Lung (tissue), 12 donors: ENCODE measurements around the gene POLR2E. TPM values are rescaled to one million over a fixed set of nuclear protein-coding genes. Genes with fewer than 3 reads are reported as not detected.

Experiments
- ATAC-seq: fragments of 200-7000 bp; cut with Tn5 transposase; one replicate; pipeline ENCODE4 v1.9.1; 2020; ENCODE audit warnings: moderate number of reproducible peaks; ENCODE audit not compliant: insufficient read depth, low FRiP score
- DNase-seq, 3 donors: peaks; one replicate each; pipeline ENCODE4 v3.0.0-alpha.2; 2013 to 2017
- H3K27ac ChIP-seq, 2 donors: one replicate each; pipeline ENCODE4 v1.5.1; 2013; ENCODE audit warnings: mild to moderate bottlenecking in 2 of 2, moderate library complexity in 2 of 2, control low read depth in 1 of 2, inconsistent platforms in 1 of 2, low read depth in 1 of 2, low read length in 1 of 2
- H3K27me3 ChIP-seq, 3 donors: one replicate each; pipeline ENCODE4 v1.5.1; 2013; ENCODE audit warnings: low read length in 2 of 3; ENCODE audit not compliant: control insufficient read depth in 3 of 3, insufficient read depth in 3 of 3
- H3K36me3 ChIP-seq, 4 donors: one replicate each; pipeline ENCODE4 v1.5.1; 2013; ENCODE audit warnings: low read length in 4 of 4, mild to moderate bottlenecking in 1 of 4, moderate library complexity in 1 of 4; ENCODE audit not compliant: control insufficient read depth in 4 of 4, insufficient read depth in 4 of 4
- H3K4me1 ChIP-seq, 5 donors: one replicate each; pipeline ENCODE4 v1.5.1; 2013; ENCODE audit warnings: low read length in 5 of 5, mild to moderate bottlenecking in 2 of 5, moderate library complexity in 1 of 5; ENCODE audit not compliant: control insufficient read depth in 5 of 5, insufficient read depth in 5 of 5
- H3K4me3 ChIP-seq: one replicate; pipeline ENCODE4 v1.5.1; 2013; ENCODE audit warnings: mild to moderate bottlenecking, control low read depth, moderate library complexity
- H3K9ac ChIP-seq, 2 donors: one replicate each; pipeline ENCODE4 v1.5.1; 2013; ENCODE audit warnings: low read length in 2 of 2, control low read depth in 1 of 2; ENCODE audit not compliant: insufficient read depth in 1 of 2
- H3K9me3 ChIP-seq, 4 donors: one replicate each; pipeline ENCODE4 v1.5.1; 2013; ENCODE audit warnings: low read length in 3 of 4, mild to moderate bottlenecking in 1 of 4, moderate library complexity in 1 of 4; ENCODE audit not compliant: control insufficient read depth in 4 of 4, insufficient read depth in 3 of 4
- CTCF ChIP-seq: IDR thresholded peaks from 2 replicates; pipeline ENCODE4 v1.5.1; 2012; ENCODE audit warnings: mild to moderate bottlenecking; ENCODE audit errors: control extremely low read depth, extremely low read depth
- WGBS, 2 donors: extraction: QIAGEN DNeasy Blood & Tissue Kit; methylation state at CpG; one replicate each; pipeline ENCODE4 v1.1.7; 2013; 5-methylcytosine and 5-hydroxymethylcytosine counted together
- polyA plus RNA-seq, 2 donors: library from polyadenylated mRNA; stranded (reverse); fragments of 200-250 nt; gene quantifications; one replicate each; pipeline ENCODE4 v1.2.1, GENCODE V29; 2013
- total RNA-seq, 2 donors: library from RNA; depleted of rRNA in 1 of 2; stranded (reverse); fragments of >200 nt in 1 of 2; gene quantifications; one replicate each; pipeline ENCODE4 v1.2.1, GENCODE V29; 2014 to 2021
- donor health status: control.
- donor health status: control.
- donor health status: Bipolar disorder and iron deficiency.
- donor health status: healthy.
- donor health status: DM: yes; HTN: yes; CAD: no.

POLR2E gene
- total and polyA plus RNA-seq, 4 donors, result 78.4 to 196 (median 154) TPM

- peak; percentile 5 for ATAC-seq
- WGBS, 2 donors, result 44 to 63% methylated on average over 17 of the region's 17 CpGs
- peaks cover 6 to 36% (median 19%) of the 10 kb centered on the region in 5 donors for H3K4me1 ChIP-seq
Measured at GRCh38 chr19:1102407-1103131, 7.4 kb upstream of the POLR2E start.

GRCh38 chr19:1101337-1101698, 6.1 kb upstream of the POLR2E start:
- TF ChIP-seq CTCF, result no peak
- Histone ChIP-seq H3K9me3 (peaks cover 0 to 3% (median 0%) of the 10 kb centered on the region in 4 donors), H3K27ac (peak overlapping the region; percentile 92), H3K36me3 (peaks cover 0 to 11% (median 2%) of the 10 kb centered on the region in 4 donors), H3K27me3 (no peaks in the 10 kb centered on the region), H3K4me3 (no peak overlapping the region), H3K9ac (peak overlapping the region in 1 of 2 donors; percentile 26), H3K4me1 (peaks cover 6 to 33% (median 19%) of the 10 kb centered on the region in 5 donors)
- WGBS, 2 donors, result 3 to 4% methylated on average over 9 of the region's 9 CpGs
- peak; percentile 62 to 85 (median 77) for DNase-seq
- ATAC-seq, result no peak

More at GRCh38 chr19:1102407-1103131, 7.4 kb upstream of the POLR2E start:
- H3K4me3 ChIP-seq, result no peak overlapping the region
- H3K9me3 ChIP-seq, result peaks cover 0 to 3% (median 0%) of the 10 kb centered on the region in 4 donors
- TF ChIP-seq CTCF, result no peak
- H3K27me3 ChIP-seq, result no peaks in the 10 kb centered on the region
- peaks cover 0 to 20% (median 4%) of the 10 kb centered on the region in 4 donors for H3K36me3 ChIP-seq
- DNase-seq, result peak in 1 of 3 donors; percentile 10
- H3K27ac ChIP-seq, result peak overlapping the region; percentile 92
- peak overlapping the region in 1 of 2 donors; percentile 26 for H3K9ac ChIP-seq

- no peak for TF ChIP-seq CTCF
- no peaks in the 10 kb centered on the region for H3K27me3 ChIP-seq
- DNase-seq (no peak), ATAC-seq (no peak)
- peaks cover 0 to 2% (median 0%) of the 10 kb centered on the region in 4 donors for H3K9me3 ChIP-seq
- H3K4me3 ChIP-seq, result no peak overlapping the region
- H3K27ac ChIP-seq, result peak overlapping the region in 1 of 2 donors; percentile 85
- peaks cover 10 to 38% (median 22%) of the 10 kb centered on the region in 5 donors for H3K4me1 ChIP-seq
- H3K9ac ChIP-seq, result no peak overlapping the region
- peaks cover 0 to 3% (median 0%) of the 10 kb centered on the region in 4 donors for H3K36me3 ChIP-seq
- WGBS, 2 donors, result 60 to 70% methylated on average over 15 of the region's 15 CpGs
Measured at GRCh38 chr19:1098177-1099051, 3.2 kb upstream of the POLR2E start.
